Measurements from ENCODE around the gene DCAF15. TPM values are rescaled to one million over a fixed set of nuclear protein-coding genes. Genes with fewer than 3 reads are reported as not detected.

The DCAF15 gene
- total RNA-seq, 1 donor from 2014 or later = 71.9 TPM

DNA sequence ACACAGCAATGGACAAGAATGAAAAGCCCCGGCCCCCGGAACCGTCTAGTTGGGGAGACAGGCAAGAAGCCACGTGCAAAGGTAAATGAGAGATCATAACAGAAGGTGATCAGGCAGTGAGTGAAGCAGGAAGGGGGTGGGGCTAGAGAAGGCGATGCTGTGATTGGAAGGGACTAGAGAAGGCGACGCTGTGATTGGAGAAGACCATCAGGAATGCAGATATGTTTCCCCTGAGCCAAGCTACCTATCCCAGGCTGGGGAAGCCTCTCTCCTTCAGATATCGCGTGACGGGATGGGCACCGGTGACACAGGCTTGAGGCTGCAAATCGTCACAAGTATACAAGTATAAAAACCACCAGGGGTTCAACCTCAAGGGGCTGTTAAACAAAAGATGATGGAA is 21.8 kb downstream of the DCAF15 start:
- intact Hi-C loops (cut with micrococcal nuclease) = no loop called here

DNA sequence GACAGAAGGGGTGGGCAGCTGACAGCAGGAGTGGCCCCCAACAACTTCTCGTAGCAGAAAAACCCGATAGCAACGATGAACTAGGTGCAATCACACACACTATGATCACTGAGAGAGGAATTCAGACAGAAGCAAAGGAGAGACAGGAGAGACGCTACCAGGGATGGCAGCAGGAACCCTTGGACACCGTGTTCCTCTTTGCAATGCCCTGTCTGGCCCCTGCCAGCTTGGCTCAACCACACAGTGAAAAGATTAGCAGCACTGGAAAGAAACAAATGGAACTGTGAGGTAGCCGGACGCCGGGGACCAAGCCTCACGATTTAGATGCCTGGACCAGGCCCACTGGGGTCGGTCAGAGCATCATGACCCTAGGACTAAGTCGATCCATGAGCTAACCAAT is 23.6 kb downstream of the DCAF15 start:
- intact Hi-C loops (cut with micrococcal nuclease) = no loop called here

DNA sequence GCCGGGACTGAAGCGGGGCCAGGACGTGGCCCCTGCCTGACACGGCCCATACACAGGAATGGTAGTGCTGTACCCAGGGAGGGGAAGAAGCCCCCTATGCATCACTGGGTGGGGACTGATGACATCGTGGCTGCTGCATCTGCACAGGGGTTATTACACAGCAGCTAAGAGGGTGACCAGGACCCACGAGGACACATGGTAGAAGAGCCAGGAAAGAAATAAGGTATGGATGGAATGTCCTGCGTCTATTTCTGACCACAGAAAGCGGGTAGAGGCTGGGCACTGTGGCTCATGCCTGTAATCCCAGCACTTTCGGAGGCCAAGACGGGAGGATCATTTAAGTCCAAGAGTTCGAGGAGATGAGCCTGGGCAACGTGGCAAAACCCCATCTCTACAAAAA is 24.1 kb downstream of the DCAF15 start:
- intact Hi-C loops (cut with micrococcal nuclease) = no loop called here

DNA sequence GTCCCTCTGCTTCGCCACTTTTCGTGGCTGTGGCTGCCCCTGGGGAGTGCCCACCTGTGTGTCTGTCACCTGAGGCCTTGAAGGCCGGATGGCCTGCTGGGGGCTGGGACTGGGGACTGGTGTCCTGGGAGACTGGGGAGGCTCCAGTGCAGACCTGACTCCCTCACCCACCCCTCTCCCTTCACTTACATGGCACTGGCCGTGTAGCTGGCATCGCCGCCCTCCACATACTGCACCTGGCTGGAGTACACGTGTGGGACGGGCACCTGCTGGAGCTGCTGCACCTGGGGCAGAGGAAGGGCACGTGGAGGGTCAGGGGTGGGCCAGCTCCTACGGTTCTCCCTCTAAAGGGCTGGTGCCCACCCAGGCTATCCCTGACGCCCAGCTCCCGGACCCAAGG is 25.5 kb downstream of the DCAF15 start:
- intact Hi-C loops (cut with micrococcal nuclease) = no loop called here

DNA sequence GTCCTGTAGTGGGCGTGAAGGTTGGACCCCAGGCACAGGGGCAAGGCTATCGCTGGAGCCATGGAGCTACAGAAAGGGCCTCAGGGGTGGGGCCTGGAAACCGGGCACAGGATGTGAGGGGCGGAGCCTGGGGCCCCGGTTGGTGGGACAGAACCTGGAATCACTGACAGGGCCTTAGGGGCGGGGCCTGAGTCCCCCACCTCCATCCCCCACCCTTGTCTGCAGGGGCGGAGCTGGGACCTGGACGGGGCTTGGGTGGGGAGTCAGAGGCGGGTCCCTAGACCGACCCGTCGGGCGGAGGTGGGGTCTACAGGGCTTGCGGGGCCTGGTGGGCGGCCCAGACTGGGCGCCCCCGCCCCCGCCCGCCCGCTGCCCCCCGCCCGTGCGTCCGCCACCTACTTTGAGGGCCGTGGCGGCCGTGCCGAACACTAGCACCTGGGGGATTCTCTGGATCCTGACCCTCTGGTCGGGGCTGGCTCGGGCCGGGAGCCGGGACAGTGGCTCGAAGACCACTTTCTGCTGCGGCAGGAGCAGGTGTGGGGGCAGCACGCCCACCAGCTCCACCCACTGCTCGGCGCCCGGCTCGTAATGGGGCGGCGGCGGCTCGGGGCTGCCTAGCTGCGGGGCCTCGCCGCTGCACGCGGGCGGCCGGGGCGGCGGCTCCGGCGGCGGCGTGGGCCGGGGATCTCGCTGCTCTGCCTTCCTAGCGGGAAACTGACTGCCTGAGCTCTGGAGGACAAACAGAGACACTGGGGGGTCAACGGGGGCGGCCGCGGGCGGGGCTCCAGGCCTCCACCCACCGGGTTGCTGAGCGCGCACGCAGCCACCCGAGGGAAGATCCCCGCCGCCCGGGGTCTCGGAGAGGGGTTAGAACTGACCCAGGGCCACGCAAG is 26.3 kb downstream of the DCAF15 start:
- intact Hi-C loops (cut with micrococcal nuclease) = no loop called here

DNA sequence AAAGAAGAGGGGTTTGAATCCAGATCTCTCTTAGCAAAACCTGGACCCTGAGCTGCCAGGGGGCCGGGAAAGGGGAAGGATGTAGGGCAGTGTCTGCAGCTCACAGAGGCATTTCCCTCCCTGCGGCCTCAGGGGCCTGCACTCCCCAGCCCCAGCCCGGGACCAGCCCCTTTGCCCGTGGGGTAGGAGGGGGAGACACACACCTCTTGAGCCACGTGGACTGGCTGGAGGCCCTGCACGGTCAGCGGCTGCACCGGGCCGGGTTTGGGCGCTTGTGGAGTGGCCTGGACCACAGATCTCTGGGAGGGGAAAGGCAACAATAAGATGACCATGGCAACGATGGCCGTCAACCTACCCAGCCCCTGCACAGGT is 26.9 kb downstream of the DCAF15 start:
- intact Hi-C loops (cut with micrococcal nuclease) = no loop called here

DNA sequence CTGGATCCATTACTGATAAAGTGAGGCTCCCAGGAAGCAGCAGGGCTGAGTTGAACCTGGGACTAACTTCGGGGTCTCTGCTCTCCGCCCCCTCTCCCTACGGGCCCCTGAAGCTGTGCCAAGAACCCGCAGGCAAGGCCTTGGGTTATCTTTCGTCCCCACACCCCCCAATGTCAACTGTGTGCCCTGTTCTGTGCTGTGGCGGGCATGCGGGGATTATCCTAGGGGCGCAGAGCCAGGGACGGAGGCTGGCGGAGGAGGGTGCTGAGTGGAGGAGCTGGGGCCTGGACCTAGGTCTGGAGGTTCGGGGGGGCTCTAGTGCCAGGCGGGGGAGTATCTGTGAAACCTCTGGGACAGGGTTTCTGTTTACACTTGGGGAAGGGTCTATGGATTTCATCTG is 27.4 kb downstream of the DCAF15 start:
- intact Hi-C loops (cut with micrococcal nuclease) = no loop called here

DNA sequence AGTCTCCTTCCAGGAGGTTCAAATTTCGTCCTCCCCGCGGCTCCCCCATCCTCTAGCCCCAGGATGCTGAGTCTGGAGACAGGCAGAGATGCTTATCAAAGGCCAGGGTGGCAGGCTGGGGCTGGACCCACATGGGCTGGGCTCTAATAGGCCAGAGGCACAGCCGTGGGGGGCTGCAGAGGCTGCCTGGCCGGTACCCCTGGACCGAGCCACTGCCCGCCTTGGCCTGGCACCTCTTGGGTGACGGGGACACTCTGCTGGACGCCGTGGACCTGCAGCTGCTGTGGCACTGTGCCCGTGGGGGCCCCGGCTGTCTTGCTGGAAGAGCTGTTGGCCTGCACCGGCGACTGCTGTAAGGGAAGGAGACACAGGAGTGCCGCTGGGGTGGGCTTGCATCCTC is 28.0 kb downstream of the DCAF15 start:
- intact Hi-C loops (cut with micrococcal nuclease) = no loop called here

DNA sequence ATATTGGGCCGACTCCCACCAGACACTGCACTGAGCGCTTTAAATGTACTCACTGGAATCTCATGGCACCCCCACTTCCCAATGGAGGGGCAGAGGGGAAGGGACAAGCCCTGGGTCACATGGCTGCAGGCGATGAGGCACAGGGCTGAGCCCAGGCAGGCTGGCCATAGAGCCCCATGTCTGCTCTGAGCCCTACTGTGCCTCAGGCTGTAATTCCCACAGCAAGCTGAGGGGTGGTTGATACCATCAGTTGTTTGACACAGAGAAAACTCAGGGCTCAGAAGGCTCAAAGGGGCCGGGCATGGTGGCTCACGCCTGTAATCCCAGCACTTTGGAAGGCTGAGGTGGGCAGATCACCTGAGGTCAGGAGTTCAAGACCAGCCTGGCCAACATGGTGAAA is 28.7 kb downstream of the DCAF15 start:
- intact Hi-C loops (cut with micrococcal nuclease) = no loop called here

DNA sequence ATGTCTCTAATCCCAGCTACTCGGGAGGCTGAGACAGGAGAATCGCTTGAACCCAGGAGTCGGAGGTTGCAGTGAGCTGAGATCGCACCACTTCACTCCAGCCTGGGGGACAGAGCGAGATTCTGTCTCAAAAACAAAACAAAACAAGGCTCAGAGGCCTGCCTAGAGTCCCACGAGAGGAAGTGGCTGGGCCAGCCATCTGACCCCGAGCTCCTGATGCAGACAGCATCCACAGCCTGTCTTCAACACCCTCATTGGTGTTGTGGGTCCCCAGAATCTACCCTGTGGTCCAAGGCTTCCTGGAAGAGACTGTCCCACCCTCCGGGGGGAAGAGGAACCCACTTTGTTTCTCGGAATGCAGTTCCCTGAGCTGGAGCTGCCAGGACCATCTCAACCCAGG is 29.2 kb downstream of the DCAF15 start:
- intact Hi-C loops (cut with micrococcal nuclease) = no loop called here

DNA sequence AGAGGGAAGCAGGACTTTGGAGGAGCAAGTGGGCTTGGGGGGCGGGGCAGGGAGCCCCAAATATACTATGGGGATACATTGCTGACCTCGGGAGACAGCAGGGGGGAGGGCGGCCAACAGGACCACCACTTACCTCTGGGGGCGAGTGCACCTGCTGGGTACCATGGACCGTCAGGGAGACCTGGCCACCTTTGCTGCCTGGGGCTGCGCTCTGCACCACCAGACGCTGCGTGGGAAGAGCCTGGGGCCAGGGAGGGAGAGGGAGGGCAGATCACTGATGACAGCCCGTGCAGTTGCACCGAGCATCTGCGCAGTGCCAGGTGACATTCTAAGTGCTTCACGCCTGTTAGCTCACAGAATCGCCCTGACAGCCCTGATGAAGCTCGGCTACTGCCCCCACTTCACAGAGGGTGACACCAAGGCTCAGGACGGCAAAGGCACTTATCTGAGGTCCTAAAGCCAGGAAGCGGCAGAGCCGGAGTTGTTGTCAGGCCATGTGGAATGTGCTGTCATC is 29.7 kb downstream of the DCAF15 start:
- intact Hi-C loops (cut with micrococcal nuclease) = no loop called here

DNA sequence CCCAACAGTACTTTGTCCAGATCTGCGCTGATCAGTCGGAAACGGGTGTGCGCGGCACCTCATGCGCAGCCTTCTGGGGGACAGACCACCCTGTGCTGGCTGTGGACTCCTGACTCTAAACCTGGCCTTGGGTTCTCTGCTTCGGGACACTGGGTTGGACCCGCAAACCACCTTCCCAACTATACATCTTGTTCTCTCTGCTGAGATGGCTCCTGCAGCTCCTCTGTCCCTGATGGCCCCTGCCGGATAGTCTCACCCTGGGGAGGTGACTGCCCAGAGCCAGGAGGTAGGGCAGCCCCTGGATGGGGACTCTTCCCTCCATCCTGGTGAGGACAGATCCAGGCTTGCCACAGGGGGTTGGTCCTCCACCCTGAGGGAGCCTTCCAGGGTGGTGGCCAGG is 30.5 kb downstream of the DCAF15 start:
- intact Hi-C loops (cut with micrococcal nuclease) = no loop called here

DNA sequence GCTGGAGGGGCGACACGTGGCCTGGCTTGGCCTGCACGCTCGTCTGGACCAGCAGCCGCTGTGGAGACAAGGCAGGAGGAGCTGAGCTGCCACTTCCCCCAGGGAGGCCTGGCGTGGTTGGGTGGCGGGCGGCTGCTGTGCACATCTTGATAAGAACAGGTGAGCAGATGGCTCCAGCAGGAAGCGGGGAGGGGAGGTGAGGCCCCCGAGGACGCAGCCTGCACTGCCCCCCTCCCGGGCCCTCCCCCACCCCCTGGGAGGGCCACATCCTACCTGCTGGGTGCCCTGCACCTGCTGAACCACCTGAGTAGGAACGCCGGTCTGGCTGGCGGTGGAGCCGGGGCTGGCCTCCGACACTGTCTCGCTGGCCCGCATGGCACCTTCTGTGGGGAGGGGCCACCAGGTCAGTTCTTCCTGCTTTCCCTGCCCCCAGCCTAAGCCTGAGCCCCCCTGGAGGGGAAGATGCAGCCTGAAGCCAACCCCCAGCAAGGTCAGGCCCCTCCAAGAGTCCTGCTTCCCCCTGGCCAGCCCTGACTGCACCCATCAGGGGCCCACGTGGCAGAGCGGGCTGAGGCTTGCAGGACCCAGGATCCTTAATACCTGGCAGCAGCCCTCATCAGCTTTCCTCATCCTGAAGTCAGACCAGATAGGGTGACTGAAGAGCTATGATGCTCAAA is 31.0 kb downstream of the DCAF15 start:
- intact Hi-C loops (cut with micrococcal nuclease) = no loop called here

DNA sequence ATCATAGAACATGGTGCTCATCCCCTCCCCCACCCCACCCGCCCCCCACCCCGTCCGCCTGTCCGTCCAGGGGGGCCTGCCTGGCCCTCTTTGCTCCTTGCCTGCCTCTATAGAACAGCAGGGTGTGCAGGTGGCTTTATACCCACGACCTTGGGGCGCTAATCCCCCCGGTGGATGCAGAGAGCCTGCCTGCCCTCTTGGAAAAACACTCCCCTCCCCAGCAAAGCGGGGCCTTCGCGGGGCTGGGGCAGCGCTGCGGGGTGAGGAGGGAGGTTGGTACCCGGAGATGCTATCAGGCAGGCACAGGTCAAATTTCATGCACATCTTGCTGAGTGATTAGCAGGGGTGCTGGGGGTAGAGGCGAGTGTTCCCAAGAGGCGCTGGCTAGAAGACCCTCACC is 31.9 kb downstream of the DCAF15 start:
- intact Hi-C loops (cut with micrococcal nuclease) = no loop called here

DNA sequence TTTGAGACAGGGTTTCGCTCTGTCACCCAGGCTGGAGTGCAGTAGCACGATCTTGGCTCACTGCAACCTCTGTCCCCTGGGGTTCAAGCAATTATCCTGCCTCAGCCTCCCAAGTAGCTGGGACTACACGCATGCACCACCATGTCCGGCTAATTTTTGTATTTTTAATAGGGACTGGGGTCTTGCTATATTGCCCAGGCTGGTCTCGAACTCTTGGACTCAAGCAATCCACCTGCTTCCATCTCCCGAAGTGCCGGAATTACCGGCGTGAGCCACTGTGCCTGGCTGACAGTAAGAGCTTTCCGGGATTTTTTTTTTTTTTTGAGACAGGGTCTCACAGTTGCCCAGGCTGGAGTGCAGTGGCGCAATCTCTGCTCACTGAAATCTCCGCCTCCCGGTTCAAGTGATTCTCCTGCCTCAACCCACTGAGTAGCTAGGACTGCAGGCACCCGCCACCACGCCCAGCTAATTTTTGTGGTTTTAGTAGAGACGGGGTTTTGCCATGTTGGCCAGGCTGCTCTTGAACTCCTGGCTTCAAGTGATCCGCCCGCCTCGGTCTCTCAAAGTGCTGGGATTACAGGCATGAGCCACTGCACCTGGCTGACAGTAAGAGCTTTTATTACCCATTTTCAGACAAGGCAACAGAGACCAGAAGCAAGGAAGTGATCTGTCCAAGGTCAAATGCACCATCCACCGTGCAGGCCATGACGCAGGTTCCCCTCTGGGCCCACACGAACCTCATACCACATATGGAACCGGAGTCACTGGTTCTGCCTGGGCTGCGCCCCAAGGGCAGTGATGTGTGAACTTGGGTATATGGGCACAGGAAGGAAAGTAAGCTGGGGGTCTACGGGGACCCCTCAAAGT is 32.8 kb downstream of the DCAF15 start:
- intact Hi-C loops (cut with micrococcal nuclease) = loop anchor here (5.0 kb wide), 2 partner anchors 47 to 78 kb away; partner anchors contain the start of genes BRME1, CC2D1A and IL27RA

DNA sequence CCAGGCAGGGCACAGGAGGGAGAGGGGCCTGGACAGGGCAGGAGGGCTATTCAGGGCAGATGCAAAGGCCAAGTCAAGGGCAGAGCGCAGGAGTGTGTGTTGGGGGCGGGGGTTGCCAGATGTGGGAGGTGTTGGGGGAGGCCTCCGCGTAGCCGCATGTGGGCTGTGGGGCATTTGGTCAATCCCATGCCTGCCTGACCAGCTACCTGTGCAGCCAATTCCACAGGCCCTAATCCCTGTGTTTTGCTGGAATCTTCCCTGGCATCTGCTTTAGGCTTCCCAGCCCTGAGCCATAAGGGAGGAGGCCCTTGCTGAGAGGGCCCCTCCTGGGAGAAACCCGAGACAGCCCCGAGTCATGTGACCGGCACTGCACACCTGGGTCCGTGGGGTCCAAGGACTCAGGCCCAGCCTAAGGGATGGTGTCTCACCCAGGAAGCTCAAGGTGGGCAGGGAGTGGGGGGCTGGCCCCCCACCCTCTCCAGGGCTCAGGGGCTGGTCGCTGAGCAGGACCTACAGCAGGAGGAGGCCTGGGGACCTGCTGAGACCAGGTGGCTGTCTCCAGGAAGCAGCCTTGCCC is 33.5 kb downstream of the DCAF15 start:
- intact Hi-C loops (cut with micrococcal nuclease) = loop anchor here (1.0 to 5.0 kb wide), 5 partner anchors 20 to 106 kb away; partner anchors contain the start of genes BRME1, CC2D1A, DCAF15 and IL27RA

DNA sequence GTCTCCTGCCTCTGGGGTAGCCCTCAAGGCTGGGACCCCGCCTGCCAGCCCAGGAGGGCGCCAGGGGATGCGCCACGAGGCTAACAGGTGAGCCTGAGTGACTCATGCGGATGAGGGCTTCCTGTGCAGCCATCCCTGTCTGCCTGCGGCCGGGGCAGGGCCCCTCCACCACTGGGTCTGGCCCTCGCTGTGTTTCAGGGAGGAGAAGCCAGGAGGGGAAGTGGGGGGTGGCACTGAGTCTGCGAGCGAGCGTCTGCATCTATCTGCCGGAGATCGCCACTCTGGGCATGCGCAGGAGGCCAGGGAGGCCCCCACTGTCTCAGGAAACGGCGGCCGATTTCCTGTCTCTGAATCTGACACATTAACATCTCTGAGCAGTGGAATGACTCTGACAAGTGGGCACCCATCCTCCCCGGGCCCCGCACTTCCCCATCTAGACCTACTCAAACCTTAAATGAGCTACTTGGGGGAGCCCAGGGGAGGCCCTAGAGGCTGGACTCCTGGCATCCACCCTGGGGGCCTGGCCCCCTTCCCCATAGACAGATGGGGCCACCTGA is 34.1 kb downstream of the DCAF15 start:
- intact Hi-C loops (cut with micrococcal nuclease) = loop anchor here (1.0 to 5.0 kb wide), 5 partner anchors 20 to 106 kb away; partner anchors contain the start of genes BRME1, CC2D1A, DCAF15 and IL27RA

DNA sequence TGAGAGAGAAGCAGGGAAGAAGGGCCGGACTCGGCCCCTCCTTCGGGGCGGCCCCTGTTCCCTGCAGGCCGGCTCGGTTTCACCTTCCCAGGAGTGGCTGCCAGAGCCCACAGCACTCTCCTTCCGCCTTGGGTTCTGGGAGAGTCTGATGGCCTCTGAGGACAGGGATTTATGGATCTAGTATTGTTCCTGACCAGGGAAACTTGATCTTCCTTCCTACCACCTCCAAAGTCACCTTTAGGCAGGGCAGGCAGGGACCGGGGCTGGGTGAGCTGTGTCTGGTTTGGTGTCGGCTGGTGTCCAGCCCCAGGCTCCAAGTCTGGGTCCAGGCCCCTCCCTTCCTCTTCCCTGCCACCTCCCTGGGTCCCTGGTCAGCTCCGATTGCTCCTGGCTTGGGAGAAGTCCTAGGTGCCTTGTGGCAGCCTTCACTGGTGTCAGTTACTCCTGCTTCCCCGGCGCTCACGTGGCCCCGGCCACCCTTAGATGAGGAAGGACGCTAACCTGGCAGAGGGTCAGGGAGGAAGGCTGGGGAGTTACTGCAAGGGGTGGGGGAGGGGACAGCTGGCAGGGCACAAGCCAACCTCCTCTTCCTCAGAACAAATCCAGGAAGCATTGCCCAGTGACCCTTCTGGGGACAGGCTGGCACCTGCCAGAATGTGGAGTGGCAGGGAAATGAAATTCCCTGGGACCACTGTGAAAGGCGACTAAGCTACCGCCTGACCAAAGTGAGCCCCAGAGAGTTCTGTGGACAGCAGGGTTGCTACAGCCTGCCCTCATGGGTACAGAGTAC is 35.0 kb downstream of the DCAF15 start:
- intact Hi-C loops (cut with micrococcal nuclease) = loop anchor here (5.0 kb wide), 2 partner anchors 45 to 80 kb away; partner anchors contain the start of genes BRME1, CC2D1A and IL27RA

DNA sequence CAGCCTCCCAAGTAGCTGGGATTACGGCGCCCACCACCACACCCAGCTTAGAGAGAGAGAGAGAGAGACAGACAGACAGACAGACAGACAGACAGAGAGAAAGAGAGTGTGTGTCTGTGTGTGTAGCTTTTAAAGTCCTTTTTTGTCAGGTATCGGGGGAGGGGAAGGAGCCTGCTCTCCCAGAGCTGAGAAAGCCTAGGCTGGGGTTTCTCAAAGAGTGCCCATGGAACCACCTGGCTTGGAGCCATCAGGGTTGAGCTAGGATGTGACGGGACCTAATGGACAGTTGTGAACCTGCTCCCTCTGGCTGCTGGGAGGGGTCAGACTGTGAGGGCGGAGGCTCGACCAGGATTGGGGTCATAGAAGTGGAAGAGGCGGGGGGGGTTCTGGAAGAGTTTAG is 37.2 kb downstream of the DCAF15 start:
- intact Hi-C loops (cut with micrococcal nuclease) = loop anchor here (5.0 kb wide), 2 partner anchors 43 to 82 kb away; partner anchors contain the start of genes BRME1, CC2D1A and IL27RA

DNA sequence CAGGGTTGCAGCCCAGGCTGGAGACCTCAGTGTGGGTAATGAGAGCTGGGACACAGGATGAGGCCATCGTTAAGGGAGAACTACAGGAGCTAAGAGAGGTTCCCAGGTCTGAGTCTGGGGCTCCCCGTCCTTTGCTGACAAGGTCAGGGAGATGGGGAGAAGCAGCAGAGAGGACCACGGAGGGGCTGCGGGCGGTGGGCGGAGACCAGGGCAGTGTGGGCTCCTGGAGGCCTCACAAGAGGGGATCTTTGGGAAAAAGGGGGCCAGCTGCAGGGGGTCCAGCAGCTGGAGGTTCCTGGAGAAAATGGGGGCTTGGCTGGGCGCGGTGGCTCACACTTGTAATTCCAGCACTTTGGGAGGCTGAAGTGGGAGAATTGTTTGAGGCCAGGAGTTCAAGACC is 37.8 kb downstream of the DCAF15 start:
- intact Hi-C loops (cut with micrococcal nuclease) = no loop called here

All from T-helper 2 cell treated with Interferon-gamma antibody and Interleukin-4, amounts not matched to agents 100 ng/mL and 5 ng/mL, for 36 hours (primary cell).